OCI-LY7 (cell line): ENCODE data around the gene STK32A. TPM values are rescaled to one million over a fixed set of nuclear protein-coding genes. Genes with fewer than 3 reads are reported as not detected.

Experiments
- BruUV-seq: library from RNA; stranded (reverse); fragments of 400-500 nt; replicated peaks from 2 replicates; lab custom pipeline; 2021; lab: Mats Ljungman, UMichigan
- CTCF ChIA-PET: fragments of 300-600 bp; sonication (Branson Sonifier 250); formaldehyde crosslinking; loops from one replicate; lab custom pipeline; 2022; ENCODE audit warnings: antibody characterized with exemption; ENCODE audit not compliant: unreplicated experiment; lab: Charles Lee
- POLR2A ChIA-PET: fragments of 300-600 bp; sonication (Branson Sonifier 250); formaldehyde crosslinking; loops from one replicate; lab custom pipeline; 2022; ENCODE audit warnings: antibody characterized with exemption; lab: Charles Lee
- DNase-seq: peaks from one replicate; pipeline ENCODE4 v3.0.0-alpha.2; 2015; ENCODE audit warnings: low spot score
- H2AFZ ChIP-seq: fragments of 200-600 bp; sonication (generic), shearing (Covaris generic); 2 replicates; pipeline ENCODE4 v1.6.1; 2014; ENCODE audit warnings: mild to moderate bottlenecking, antibody characterized with exemption, low read length, moderate library complexity
- H3K27ac ChIP-seq: fragments of 200-600 bp; sonication (generic); 2 replicates; pipeline ENCODE4 v1.5.1; 2014; ENCODE audit warnings: mixed run types, low read depth, mild to moderate bottlenecking, moderate library complexity, low read length, inconsistent platforms; ENCODE audit not compliant: poor library complexity, severe bottlenecking
- H3K36me3 ChIP-seq: fragments of 200-600 bp; sonication (generic); 2 replicates; pipeline ENCODE4 v1.6.1; 2014; ENCODE audit warnings: mild to moderate bottlenecking, antibody characterized with exemption, low read length, moderate library complexity, mixed read lengths; ENCODE audit not compliant: insufficient read depth
- H3K4me1 ChIP-seq: fragments of 200-600 bp; sonication (generic); 2 replicates; pipeline ENCODE4 v1.5.1; 2014; ENCODE audit warnings: mild to moderate bottlenecking, low read length; ENCODE audit not compliant: insufficient read depth, poor library complexity, severe bottlenecking
- H3K4me2 ChIP-seq: fragments of 200-600 bp; sonication (generic); 2 replicates; pipeline ENCODE4 v1.6.1; 2014; ENCODE audit warnings: mild to moderate bottlenecking, low read length
- H3K4me3 ChIP-seq: fragments of 200-600 bp; sonication (generic); 2 replicates; pipeline ENCODE4 v1.5.1; 2014; ENCODE audit warnings: mild to moderate bottlenecking, low read depth, low read length; ENCODE audit not compliant: poor library complexity, severe bottlenecking
- H3K79me2 ChIP-seq: fragments of 200-600 bp; sonication (generic); 2 replicates; pipeline ENCODE4 v1.6.1; 2016; ENCODE audit warnings: low read depth, mild to moderate bottlenecking, low read length, moderate library complexity, mixed read lengths; ENCODE audit not compliant: insufficient read depth
- H3K9me2 ChIP-seq: fragments of 200-600 bp; sonication (generic); 2 replicates; pipeline ENCODE4 v1.6.1; 2016; ENCODE audit warnings: mild to moderate bottlenecking, low read length, mixed read lengths; ENCODE audit not compliant: insufficient read depth
- H3K9me3 ChIP-seq: fragments of 200-600 bp; sonication (generic); 2 replicates; pipeline ENCODE4 v1.6.1; 2014; ENCODE audit warnings: mild to moderate bottlenecking, mixed run types, low read length, mixed read lengths
- H4K20me1 ChIP-seq: fragments of 200-600 bp; sonication (generic); 2 replicates; pipeline ENCODE4 v1.6.1; 2014; ENCODE audit warnings: mild to moderate bottlenecking, antibody characterized with exemption, low read length, moderate library complexity, mixed read lengths; ENCODE audit not compliant: insufficient read depth
- EZH2phosphoT487 ChIP-seq: fragments of 200-600 bp; sonication (generic); IDR thresholded peaks from 2 replicates; pipeline ENCODE4 v1.6.1; 2018; ENCODE audit warnings: low read depth, borderline replicate concordance, mild to moderate bottlenecking, mixed run types, antibody characterized with exemption, low read length, moderate library complexity, mixed read lengths
- intact Hi-C: fragments of 100-400 bp; cut with micrococcal nuclease; formaldehyde crosslinking; loops from one replicate; pipeline ENCODE4 v1.10.0; 2022; ENCODE audit not compliant: unreplicated experiment
- total RNA-seq, 2 experiments: library from RNA; depleted of rRNA in 1 of 2; stranded (reverse); fragments of >200 nt in 1 of 2; shearing (Covaris generic) in 1 of 2; gene quantifications; 2 replicates each; pipeline ENCODE4 v1.2.3, GENCODE V29; 2014 to 2022
- TF ChIP-seq, protein P1 (sequence below): fragments of 200-600 bp; sonication (generic); conservative IDR thresholded peaks from 2 replicates; pipeline ENCODE4 v1.5.1; 2014; ENCODE audit warnings: mild to moderate bottlenecking, antibody characterized with exemption, low read length, moderate library complexity, mixed read lengths

STK32A gene
- total RNA-seq, 2 experiments from 2014 or later = not detected

GRCh38 chr5:147223343-147223742 is 11.5 kb upstream of the STK32A start:
- BruUV-seq = no TSS peak
- POLR2A ChIA-PET = no interaction called here
- Histone ChIP-seq H3K36me3 (no peaks in the 10 kb centered on the region), H2AFZ (no peak overlapping the region), H3K4me1 (no peaks in the 10 kb centered on the region), H4K20me1 (no peaks in the 10 kb centered on the region), H3K27ac (no peak overlapping the region), H3K9me3 (no peaks in the 10 kb centered on the region), H3K4me3 (no peak overlapping the region), H3K9me2 (no peaks in the 10 kb centered on the region), H3K79me2 (no peaks in the 10 kb centered on the region), H3K4me2 (no peak overlapping the region)
- no peak for TF ChIP-seq EZH2phosphoT487
- TF ChIP-seq, protein P1, sequence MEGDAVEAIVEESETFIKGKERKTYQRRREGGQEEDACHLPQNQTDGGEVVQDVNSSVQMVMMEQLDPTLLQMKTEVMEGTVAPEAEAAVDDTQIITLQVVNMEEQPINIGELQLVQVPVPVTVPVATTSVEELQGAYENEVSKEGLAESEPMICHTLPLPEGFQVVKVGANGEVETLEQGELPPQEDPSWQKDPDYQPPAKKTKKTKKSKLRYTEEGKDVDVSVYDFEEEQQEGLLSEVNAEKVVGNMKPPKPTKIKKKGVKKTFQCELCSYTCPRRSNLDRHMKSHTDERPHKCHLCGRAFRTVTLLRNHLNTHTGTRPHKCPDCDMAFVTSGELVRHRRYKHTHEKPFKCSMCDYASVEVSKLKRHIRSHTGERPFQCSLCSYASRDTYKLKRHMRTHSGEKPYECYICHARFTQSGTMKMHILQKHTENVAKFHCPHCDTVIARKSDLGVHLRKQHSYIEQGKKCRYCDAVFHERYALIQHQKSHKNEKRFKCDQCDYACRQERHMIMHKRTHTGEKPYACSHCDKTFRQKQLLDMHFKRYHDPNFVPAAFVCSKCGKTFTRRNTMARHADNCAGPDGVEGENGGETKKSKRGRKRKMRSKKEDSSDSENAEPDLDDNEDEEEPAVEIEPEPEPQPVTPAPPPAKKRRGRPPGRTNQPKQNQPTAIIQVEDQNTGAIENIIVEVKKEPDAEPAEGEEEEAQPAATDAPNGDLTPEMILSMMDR = no peak
- DNase-seq = no peak
- intact Hi-C loops = loop anchor here (10.0 kb wide), 1 partner anchor 601 kb away; no protein-coding TSS in a partner anchor
- CTCF ChIA-PET = no interaction called here

DNA sequence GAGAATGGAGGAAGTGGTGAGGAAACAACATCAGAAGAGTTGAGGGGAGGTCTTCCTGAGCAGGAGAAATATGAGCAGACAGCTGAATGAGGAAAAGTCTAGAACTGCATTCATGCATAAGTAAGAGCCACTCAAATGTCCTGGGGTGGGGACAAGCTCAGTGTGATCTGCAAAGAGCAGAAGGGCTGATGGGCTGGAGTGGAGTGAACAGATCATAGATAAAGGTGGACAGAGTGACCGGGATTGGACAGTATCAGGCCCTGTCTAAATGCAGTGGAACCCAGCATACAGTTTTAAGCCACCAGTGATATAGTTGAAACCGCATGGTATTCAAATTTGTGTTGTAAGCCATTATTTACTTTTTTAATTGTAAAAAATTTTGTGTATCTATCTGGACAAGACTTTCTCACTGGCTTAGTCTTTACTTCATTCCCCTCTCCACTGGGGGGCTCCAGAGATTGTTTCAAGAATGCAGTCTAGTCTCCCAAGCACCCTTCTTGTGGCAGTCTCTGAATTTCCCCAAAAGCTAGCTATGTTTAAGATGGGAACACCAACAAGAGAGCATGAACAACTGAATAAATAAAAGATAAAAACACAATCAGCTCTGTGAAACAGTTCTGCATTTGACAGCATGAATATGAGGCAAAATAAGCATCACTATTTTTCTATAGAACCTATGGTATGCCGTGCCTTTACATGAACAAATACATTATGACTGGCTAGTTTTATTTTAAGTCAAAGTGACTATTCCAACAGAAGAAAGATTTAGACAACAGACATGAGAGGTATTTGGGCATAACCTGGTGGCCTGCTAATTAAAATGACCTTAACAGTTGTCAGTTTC is 10.7 kb upstream of the STK32A start:
- Histone ChIP-seq H2AFZ (no peak overlapping the region), H3K9me2 (no peaks in the 10 kb centered on the region), H3K4me2 (no peak overlapping the region), H4K20me1 (no peaks in the 10 kb centered on the region), H3K36me3 (no peaks in the 10 kb centered on the region), H3K27ac (no peak overlapping the region), H3K4me1 (no peaks in the 10 kb centered on the region), H3K4me3 (no peak overlapping the region), H3K9me3 (no peaks in the 10 kb centered on the region), H3K79me2 (no peaks in the 10 kb centered on the region)
- POLR2A ChIA-PET = no interaction called here
- CTCF ChIA-PET = no interaction called here
- intact Hi-C loops = loop anchor here (10.0 kb wide), 1 partner anchor 601 kb away; no protein-coding TSS in a partner anchor
- TF ChIP-seq EZH2phosphoT487 = no peak
- TF ChIP-seq, protein P1 = peak; percentile 71
- peak; percentile 3 for DNase-seq
- no TSS peak for BruUV-seq

GRCh38 chr5:147225938-147226337 is 8.9 kb upstream of the STK32A start:
- CTCF ChIA-PET = no interaction called here
- BruUV-seq = no TSS peak
- POLR2A ChIA-PET = no interaction called here
- Histone ChIP-seq H3K9me2 (no peaks in the 10 kb centered on the region), H3K4me3 (no peak overlapping the region), H2AFZ (no peak overlapping the region), H3K27ac (no peak overlapping the region), H4K20me1 (no peaks in the 10 kb centered on the region), H3K9me3 (no peaks in the 10 kb centered on the region), H3K4me1 (no peaks in the 10 kb centered on the region), H3K4me2 (no peak overlapping the region), H3K79me2 (no peaks in the 10 kb centered on the region), H3K36me3 (no peaks in the 10 kb centered on the region)
- intact Hi-C loops = loop anchor here (10.0 kb wide), 1 partner anchor 599 kb away; no protein-coding TSS in a partner anchor
- no peak for TF ChIP-seq EZH2phosphoT487
- no peak for DNase-seq
